WTC11 (cell line): ENCODE results near the gene PRRC2A.

ENCODE experiments used
- ESRRA ChIP-seq: sonication (generic); formaldehyde crosslinking; IDR thresholded peaks from 2 replicates; pipeline ENCODE4 v1.8.1; 2022; ENCODE audit warnings: mild to moderate bottlenecking, missing genetic modification reagents, borderline replicate concordance
- FOXP4 ChIP-seq: sonication (generic); formaldehyde crosslinking; IDR thresholded peaks from 2 replicates; pipeline ENCODE4 v1.8.0; 2022; ENCODE audit warnings: mild to moderate bottlenecking, missing genetic modification reagents
- MXD4 ChIP-seq: fragments of 250-450 bp; sonication (Bioruptor Pico); IDR thresholded peaks from 2 replicates; pipeline ENCODE4 v1.8.0; 2021; ENCODE audit warnings: mild to moderate bottlenecking, moderate library complexity, borderline replicate concordance
- NFYB ChIP-seq: sonication (generic); formaldehyde crosslinking; conservative IDR thresholded peaks from 2 replicates; pipeline ENCODE4 v1.8.0; 2022; ENCODE audit warnings: low read depth, missing genetic modification reagents
- RELA ChIP-seq: sonication (generic); formaldehyde crosslinking; IDR thresholded peaks from 2 replicates; pipeline ENCODE4 v1.8.1; 2022; ENCODE audit warnings: missing genetic modification reagents, mild to moderate bottlenecking, borderline replicate concordance
- SP1 ChIP-seq: sonication (generic); formaldehyde crosslinking; conservative IDR thresholded peaks from 2 replicates; pipeline ENCODE4 v1.8.1; 2022; ENCODE audit warnings: missing genetic modification reagents
- ZBTB21 ChIP-seq: sonication (generic); formaldehyde crosslinking; IDR thresholded peaks from 2 replicates; pipeline ENCODE4 v1.8.1; 2023; ENCODE audit warnings: mild to moderate bottlenecking, missing genetic modification reagents, borderline replicate concordance
- TF ChIP-seq, protein P1 (sequence below): sonication (generic); formaldehyde crosslinking; IDR thresholded peaks from 2 replicates; pipeline ENCODE4 v1.8.1; 2022; ENCODE audit warnings: low read depth, mild to moderate bottlenecking, moderate library complexity, missing genetic modification reagents, borderline replicate concordance
- TF ChIP-seq, protein P2 (sequence below): fragments of 200-600 bp; IDR thresholded peaks from 2 replicates; pipeline ENCODE4 v1.8.0; 2022; ENCODE audit warnings: antibody characterized with exemption
- TF ChIP-seq, protein P3 (sequence below): sonication (generic); formaldehyde crosslinking; IDR thresholded peaks from 2 replicates; pipeline ENCODE4 v1.8.1; 2023; ENCODE audit warnings: mild to moderate bottlenecking, missing genetic modification reagents, moderate library complexity
- TF ChIP-seq, protein P4 (sequence below): sonication (generic); formaldehyde crosslinking; IDR thresholded peaks from 2 replicates; pipeline ENCODE4 v1.8.0; 2022; ENCODE audit warnings: mild to moderate bottlenecking, missing genetic modification reagents
- TF ChIP-seq, protein P5 (sequence below): sonication (generic); formaldehyde crosslinking; IDR thresholded peaks from 2 replicates; pipeline ENCODE4 v1.8.1; 2023; ENCODE audit warnings: mild to moderate bottlenecking, moderate library complexity, missing genetic modification reagents

GRCh38 chr6:31661262-31662123, 41.0 kb downstream of the PRRC2A start:
- TF ChIP-seq, protein P1, sequence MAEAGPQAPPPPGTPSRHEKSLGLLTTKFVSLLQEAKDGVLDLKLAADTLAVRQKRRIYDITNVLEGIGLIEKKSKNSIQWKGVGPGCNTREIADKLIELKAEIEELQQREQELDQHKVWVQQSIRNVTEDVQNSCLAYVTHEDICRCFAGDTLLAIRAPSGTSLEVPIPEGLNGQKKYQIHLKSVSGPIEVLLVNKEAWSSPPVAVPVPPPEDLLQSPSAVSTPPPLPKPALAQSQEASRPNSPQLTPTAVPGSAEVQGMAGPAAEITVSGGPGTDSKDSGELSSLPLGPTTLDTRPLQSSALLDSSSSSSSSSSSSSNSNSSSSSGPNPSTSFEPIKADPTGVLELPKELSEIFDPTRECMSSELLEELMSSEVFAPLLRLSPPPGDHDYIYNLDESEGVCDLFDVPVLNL (CRISPR knock-in tag) = no peak
- TF ChIP-seq FOXP4 (CRISPR knock-in tag) (no peak), ZBTB21 (no peak), MXD4 (CRISPR knock-in tag) (no peak), ESRRA (CRISPR knock-in tag) (no peak), SP1 (CRISPR knock-in tag) (no peak), RELA (no peak), NFYB (CRISPR knock-in tag) (no peak)
- TF ChIP-seq, protein P2, sequence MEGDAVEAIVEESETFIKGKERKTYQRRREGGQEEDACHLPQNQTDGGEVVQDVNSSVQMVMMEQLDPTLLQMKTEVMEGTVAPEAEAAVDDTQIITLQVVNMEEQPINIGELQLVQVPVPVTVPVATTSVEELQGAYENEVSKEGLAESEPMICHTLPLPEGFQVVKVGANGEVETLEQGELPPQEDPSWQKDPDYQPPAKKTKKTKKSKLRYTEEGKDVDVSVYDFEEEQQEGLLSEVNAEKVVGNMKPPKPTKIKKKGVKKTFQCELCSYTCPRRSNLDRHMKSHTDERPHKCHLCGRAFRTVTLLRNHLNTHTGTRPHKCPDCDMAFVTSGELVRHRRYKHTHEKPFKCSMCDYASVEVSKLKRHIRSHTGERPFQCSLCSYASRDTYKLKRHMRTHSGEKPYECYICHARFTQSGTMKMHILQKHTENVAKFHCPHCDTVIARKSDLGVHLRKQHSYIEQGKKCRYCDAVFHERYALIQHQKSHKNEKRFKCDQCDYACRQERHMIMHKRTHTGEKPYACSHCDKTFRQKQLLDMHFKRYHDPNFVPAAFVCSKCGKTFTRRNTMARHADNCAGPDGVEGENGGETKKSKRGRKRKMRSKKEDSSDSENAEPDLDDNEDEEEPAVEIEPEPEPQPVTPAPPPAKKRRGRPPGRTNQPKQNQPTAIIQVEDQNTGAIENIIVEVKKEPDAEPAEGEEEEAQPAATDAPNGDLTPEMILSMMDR = no peak
- TF ChIP-seq, protein P3, sequence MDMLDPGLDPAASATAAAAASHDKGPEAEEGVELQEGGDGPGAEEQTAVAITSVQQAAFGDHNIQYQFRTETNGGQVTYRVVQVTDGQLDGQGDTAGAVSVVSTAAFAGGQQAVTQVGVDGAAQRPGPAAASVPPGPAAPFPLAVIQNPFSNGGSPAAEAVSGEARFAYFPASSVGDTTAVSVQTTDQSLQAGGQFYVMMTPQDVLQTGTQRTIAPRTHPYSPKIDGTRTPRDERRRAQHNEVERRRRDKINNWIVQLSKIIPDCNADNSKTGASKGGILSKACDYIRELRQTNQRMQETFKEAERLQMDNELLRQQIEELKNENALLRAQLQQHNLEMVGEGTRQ (CRISPR knock-in tag) = no peak
- TF ChIP-seq, protein P4, sequence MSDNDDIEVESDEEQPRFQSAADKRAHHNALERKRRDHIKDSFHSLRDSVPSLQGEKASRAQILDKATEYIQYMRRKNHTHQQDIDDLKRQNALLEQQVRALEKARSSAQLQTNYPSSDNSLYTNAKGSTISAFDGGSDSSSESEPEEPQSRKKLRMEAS = no peak
- TF ChIP-seq, protein P5, sequence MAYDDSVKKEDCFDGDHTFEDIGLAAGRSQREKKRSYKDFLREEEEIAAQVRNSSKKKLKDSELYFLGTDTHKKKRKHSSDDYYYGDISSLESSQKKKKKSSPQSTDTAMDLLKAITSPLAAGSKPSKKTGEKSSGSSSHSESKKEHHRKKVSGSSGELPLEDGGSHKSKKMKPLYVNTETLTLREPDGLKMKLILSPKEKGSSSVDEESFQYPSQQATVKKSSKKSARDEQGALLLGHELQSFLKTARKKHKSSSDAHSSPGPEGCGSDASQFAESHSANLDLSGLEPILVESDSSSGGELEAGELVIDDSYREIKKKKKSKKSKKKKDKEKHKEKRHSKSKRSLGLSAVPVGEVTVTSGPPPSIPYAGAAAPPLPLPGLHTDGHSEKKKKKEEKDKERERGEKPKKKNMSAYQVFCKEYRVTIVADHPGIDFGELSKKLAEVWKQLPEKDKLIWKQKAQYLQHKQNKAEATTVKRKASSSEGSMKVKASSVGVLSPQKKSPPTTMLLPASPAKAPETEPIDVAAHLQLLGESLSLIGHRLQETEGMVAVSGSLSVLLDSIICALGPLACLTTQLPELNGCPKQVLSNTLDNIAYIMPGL = no peak
